ENCODE measurements around the gene CELA1.
"Not testable (repeated sequence)": the region's sequence is repeated elsewhere in the genome, so short reads cannot be mapped to it uniquely, and the experiment has no call there.

The CELA1 gene

GRCh38 chr12:51349026-51349425 is 2.5 kb upstream of the CELA1 start:
- DNase-seq (ENCODE audit: low read depth in 2 of 3, low spot score in 1 of 3): no peak

GRCh38 chr12:51348116-51348515 is 1.6 kb upstream of the CELA1 start:
- DNase-seq (ENCODE audit: low read depth in 2 of 3, low spot score in 1 of 3): no peak

GRCh38 chr12:51345681-51346080 is 798 bp downstream of the CELA1 start:
- DNase-seq (ENCODE audit: low read depth in 2 of 3, low spot score in 1 of 3): no peak

- DNase-seq (ENCODE audit: low read depth in 2 of 3, low spot score in 1 of 3): no peak
These were observed 3.3 kb downstream of the CELA1 start for GRCh38 chr12:51343201-51343600.

- no peak for DNase-seq (ENCODE audit: low read depth in 2 of 3, low spot score in 1 of 3)
These were observed 4.1 kb downstream of the CELA1 start for GRCh38 chr12:51342416-51342815.

GRCh38 chr12:51341251-51342007 is 5.0 kb downstream of the CELA1 start:
- peak; percentile 48 to 82 (median 51) for DNase-seq (ENCODE audit: low read depth in 2 of 3, low spot score in 1 of 3)

- DNase-seq (ENCODE audit: low read depth in 2 of 3, low spot score in 1 of 3): no peak
These were observed 6.7 kb downstream of the CELA1 start for GRCh38 chr12:51339750-51340149.

- DNase-seq (ENCODE audit: low read depth in 2 of 3, low spot score in 1 of 3): not testable (repeated sequence)
These were observed 9.1 kb downstream of the CELA1 start for GRCh38 chr12:51337336-51337735.

GRCh38 chr12:51335931-51336330 is 10.5 kb downstream of the CELA1 start:
- no peak for DNase-seq (ENCODE audit: low read depth in 2 of 3, low spot score in 1 of 3)

GRCh38 chr12:51334764-51335163 is 11.7 kb downstream of the CELA1 start:
- no peak for DNase-seq (ENCODE audit: low read depth in 2 of 3, low spot score in 1 of 3)

- no peak for DNase-seq (ENCODE audit: low read depth in 2 of 3, low spot score in 1 of 3)
These were observed 12.9 kb downstream of the CELA1 start for GRCh38 chr12:51333536-51333935.

GRCh38 chr12:51330186-51330585 is 16.3 kb downstream of the CELA1 start:
- DNase-seq (ENCODE audit: low read depth in 2 of 3, low spot score in 1 of 3): no peak

GRCh38 chr12:51329742-51330141 is 16.7 kb downstream of the CELA1 start:
- no peak for DNase-seq (ENCODE audit: low read depth in 2 of 3, low spot score in 1 of 3)

GRCh38 chr12:51328587-51328986 is 17.9 kb downstream of the CELA1 start:
- DNase-seq (ENCODE audit: low read depth in 2 of 3, low spot score in 1 of 3): no peak

- no peak for DNase-seq (ENCODE audit: low read depth in 2 of 3, low spot score in 1 of 3)
These were observed 19.6 kb downstream of the CELA1 start for GRCh38 chr12:51326698-51327439.

GRCh38 chr12:51324953-51325352 is 21.5 kb downstream of the CELA1 start:
- no peak for DNase-seq (ENCODE audit: low read depth in 2 of 3, low spot score in 1 of 3)

GRCh38 chr12:51323966-51324895 is 22.2 kb downstream of the CELA1 start, which contains the start of gene BIN2:
Gene BIN2, minus strand, starts transcription at chr12:51324174. Its CDS starts 72 bp downstream, at chr12:51324102.
- peak; percentile 33 to 55 (median 41) for DNase-seq (ENCODE audit: low read depth in 2 of 3, low spot score in 1 of 3)

GRCh38 chr12:51323317-51323960 is 23.0 kb downstream of the CELA1 start:
- peak in 2 of 3 donors; percentile 30 to 45 for DNase-seq (ENCODE audit: low read depth in 2 of 3, low spot score in 1 of 3)

GRCh38 chr12:51322452-51322851 is 24.0 kb downstream of the CELA1 start:
- peak; percentile 37 to 44 (median 44) for DNase-seq (ENCODE audit: low read depth in 2 of 3, low spot score in 1 of 3)

GRCh38 chr12:51321882-51322281 is 24.6 kb downstream of the CELA1 start:
- no peak for DNase-seq (ENCODE audit: low read depth in 2 of 3, low spot score in 1 of 3)
